ENCODE results near the gene HECW1. TPM values are rescaled to one million over a fixed set of nuclear protein-coding genes. Genes with fewer than 3 reads are reported as not detected.

HECW1 gene
- total RNA-seq, 1 experiment from 2014 or later: 1.8 TPM

- no peaks in the 10 kb centered on the region for H3K4me1 Mint-ChIP-seq (ENCODE audit: low read depth, unreplicated experiment)
- H3K9me3 ChIP-seq: no peaks in the 10 kb centered on the region; the same call in 1 of the 2 replicates
- H3K4me3 Mint-ChIP-seq (ENCODE audit: unreplicated experiment): no peak overlapping the region
- no peaks in the 10 kb centered on the region for H3K27me3 ChIP-seq (replicated peaks; ENCODE audit: control insufficient read depth, insufficient read depth, low read length)
- intact Hi-C loops (cut with micrococcal nuclease; ENCODE audit: unreplicated experiment): no loop called here
- H3K27me3 Mint-ChIP-seq (ENCODE audit: insufficient read depth, unreplicated experiment): peaks cover 8% of the 10 kb centered on the region
- no peaks in the 10 kb centered on the region for H3K36me3 Mint-ChIP-seq (ENCODE audit: insufficient read depth, unreplicated experiment)
- ChIA-PET CTCF (no interaction called here), POLR2A (no interaction called here)
- no peaks in the 10 kb centered on the region for H3K4me1 ChIP-seq
- DNase-seq: no peak
- BruUV-seq (replicated peaks): no TSS peak
- H3K36me3 ChIP-seq (ENCODE audit: control insufficient read depth, insufficient read depth, low read length): no peaks in the 10 kb centered on the region
- no peak overlapping the region for H3K4me3 ChIP-seq (ENCODE audit: low read depth, low read length)
- TF ChIP-seq CTCF (IDR thresholded peaks at IDR 0.05; ENCODE audit: insufficient read depth in 1 of 2, low read depth in 1 of 2, low read length in 1 of 2, severe bottlenecking in 1 of 2, unreplicated experiment in 1 of 2): no peak
- no peaks in the 10 kb centered on the region for H3K9me3 Mint-ChIP-seq (ENCODE audit: unreplicated experiment)
- no peak overlapping the region for H3K27ac Mint-ChIP-seq (ENCODE audit: unreplicated experiment)
Observed at GRCh38 chr7:43379210-43379609, 266.8 kb downstream of the HECW1 start.

DNA sequence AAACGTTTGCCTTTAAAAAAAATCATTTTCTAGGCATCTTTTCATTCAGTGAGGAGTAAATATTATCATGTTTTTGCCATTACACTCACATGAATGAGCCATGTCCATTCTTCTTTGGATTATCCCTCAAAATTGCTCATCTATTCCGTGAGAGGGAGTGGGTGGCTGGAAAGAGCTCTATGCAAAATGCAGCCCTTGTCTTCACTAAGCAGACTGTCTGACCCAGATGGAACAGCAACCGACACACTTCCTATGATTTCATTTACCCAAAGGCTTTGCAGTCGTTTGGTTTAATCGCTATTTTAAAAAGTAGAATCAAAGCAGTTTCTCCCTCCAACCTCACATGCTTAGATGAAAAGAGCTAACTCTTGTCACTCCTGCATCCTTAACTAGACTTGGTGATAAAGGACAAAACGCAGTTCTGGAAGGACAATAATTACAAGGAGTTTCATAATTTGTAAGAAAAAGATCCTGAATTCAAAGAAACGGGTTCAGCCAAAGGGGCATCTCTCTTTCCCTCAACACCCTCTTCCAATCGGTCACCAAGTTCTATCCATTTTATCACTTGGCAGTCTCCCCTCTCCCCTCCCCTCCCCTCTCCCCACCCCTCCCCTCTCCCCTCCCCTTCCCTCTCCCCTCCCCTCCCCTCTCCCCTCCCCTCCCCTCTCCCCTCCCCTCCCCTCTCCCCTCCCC, 272.3 kb downstream of the HECW1 start:
- no peaks in the 10 kb centered on the region for H3K9me3 Mint-ChIP-seq (ENCODE audit: unreplicated experiment)
- no peaks in the 10 kb centered on the region for H3K36me3 Mint-ChIP-seq (ENCODE audit: insufficient read depth, unreplicated experiment)
- DNase-seq: no peak
- Histone ChIP-seq H3K4me1 (no peaks in the 10 kb centered on the region), H3K36me3 (ENCODE audit: control insufficient read depth, insufficient read depth, low read length) (no peaks in the 10 kb centered on the region), H3K4me3 (ENCODE audit: low read depth, low read length) (no peak overlapping the region), H3K9me3 (no peaks in the 10 kb centered on the region; the same call in 1 of the 2 replicates), H3K27me3 (replicated peaks; ENCODE audit: control insufficient read depth, insufficient read depth, low read length) (no peaks in the 10 kb centered on the region)
- POLR2A ChIA-PET: interaction anchor here (0.7 kb wide), 1 partner anchor 103 kb away, joined by 7 read pairs; no protein-coding TSS in a partner anchor
- no TSS peak for BruUV-seq (replicated peaks)
- no peaks in the 10 kb centered on the region for H3K4me1 Mint-ChIP-seq (ENCODE audit: low read depth, unreplicated experiment)
- H3K27me3 Mint-ChIP-seq (ENCODE audit: insufficient read depth, unreplicated experiment): peaks cover under 1% of the 10 kb centered on the region
- no peak overlapping the region for H3K4me3 Mint-ChIP-seq (ENCODE audit: unreplicated experiment)
- intact Hi-C loops (cut with micrococcal nuclease; ENCODE audit: unreplicated experiment): no loop called here
- no peak for TF ChIP-seq CTCF (IDR thresholded peaks at IDR 0.05; ENCODE audit: insufficient read depth in 1 of 2, low read depth in 1 of 2, low read length in 1 of 2, severe bottlenecking in 1 of 2, unreplicated experiment in 1 of 2)
- CTCF ChIA-PET: no interaction called here
- no peak overlapping the region for H3K27ac Mint-ChIP-seq (ENCODE audit: unreplicated experiment)

- no peak for DNase-seq
- Mint-ChIP-seq H3K9me3 (ENCODE audit: unreplicated experiment) (no peaks in the 10 kb centered on the region), H3K36me3 (ENCODE audit: insufficient read depth, unreplicated experiment) (no peaks in the 10 kb centered on the region), H3K4me1 (ENCODE audit: low read depth, unreplicated experiment) (no peaks in the 10 kb centered on the region), H3K27ac (ENCODE audit: unreplicated experiment) (no peak overlapping the region), H3K27me3 (ENCODE audit: insufficient read depth, unreplicated experiment) (no peaks in the 10 kb centered on the region), H3K4me3 (ENCODE audit: unreplicated experiment) (no peak overlapping the region)
- no TSS peak for BruUV-seq (replicated peaks)
- POLR2A ChIA-PET: interaction anchor here (0.7 kb wide), 1 partner anchor 103 kb away, joined by 7 read pairs; no protein-coding TSS in a partner anchor
- no peak overlapping the region for H3K4me3 ChIP-seq (ENCODE audit: low read depth, low read length)
- no peaks in the 10 kb centered on the region; the same call in 1 of the 2 replicates for H3K9me3 ChIP-seq
- no peaks in the 10 kb centered on the region for H3K4me1 ChIP-seq
- intact Hi-C loops (cut with micrococcal nuclease; ENCODE audit: unreplicated experiment): no loop called here
- no peak for TF ChIP-seq CTCF (IDR thresholded peaks at IDR 0.05; ENCODE audit: insufficient read depth in 1 of 2, low read depth in 1 of 2, low read length in 1 of 2, severe bottlenecking in 1 of 2, unreplicated experiment in 1 of 2)
- no peaks in the 10 kb centered on the region for H3K36me3 ChIP-seq (ENCODE audit: control insufficient read depth, insufficient read depth, low read length)
- CTCF ChIA-PET: no interaction called here
- no peaks in the 10 kb centered on the region for H3K27me3 ChIP-seq (replicated peaks; ENCODE audit: control insufficient read depth, insufficient read depth, low read length)
Observed at GRCh38 chr7:43385309-43385680, 272.8 kb downstream of the HECW1 start.
